ENCODE results near the gene ARFGEF3.

DNA sequence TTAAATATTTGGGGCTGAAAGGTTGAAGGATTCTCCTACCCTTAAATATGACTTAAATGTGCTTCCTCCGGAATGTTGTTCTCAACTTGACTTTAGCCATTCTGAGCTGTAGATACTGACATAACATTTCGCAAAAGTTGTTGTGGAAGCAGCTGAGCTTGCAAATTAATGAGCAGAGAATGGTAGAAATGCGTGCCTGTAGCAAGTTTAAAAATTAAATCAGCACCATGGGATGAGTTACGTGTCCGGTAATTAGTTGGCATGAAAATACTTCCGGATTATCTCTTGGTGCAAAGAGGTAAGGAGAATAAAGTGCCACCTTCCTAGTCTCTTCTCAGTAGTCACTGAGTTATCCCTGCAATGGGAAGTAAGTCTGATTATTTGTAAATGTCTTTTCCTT is 80.2 kb downstream of the ARFGEF3 start:
- TF ChIP-seq, protein P1, sequence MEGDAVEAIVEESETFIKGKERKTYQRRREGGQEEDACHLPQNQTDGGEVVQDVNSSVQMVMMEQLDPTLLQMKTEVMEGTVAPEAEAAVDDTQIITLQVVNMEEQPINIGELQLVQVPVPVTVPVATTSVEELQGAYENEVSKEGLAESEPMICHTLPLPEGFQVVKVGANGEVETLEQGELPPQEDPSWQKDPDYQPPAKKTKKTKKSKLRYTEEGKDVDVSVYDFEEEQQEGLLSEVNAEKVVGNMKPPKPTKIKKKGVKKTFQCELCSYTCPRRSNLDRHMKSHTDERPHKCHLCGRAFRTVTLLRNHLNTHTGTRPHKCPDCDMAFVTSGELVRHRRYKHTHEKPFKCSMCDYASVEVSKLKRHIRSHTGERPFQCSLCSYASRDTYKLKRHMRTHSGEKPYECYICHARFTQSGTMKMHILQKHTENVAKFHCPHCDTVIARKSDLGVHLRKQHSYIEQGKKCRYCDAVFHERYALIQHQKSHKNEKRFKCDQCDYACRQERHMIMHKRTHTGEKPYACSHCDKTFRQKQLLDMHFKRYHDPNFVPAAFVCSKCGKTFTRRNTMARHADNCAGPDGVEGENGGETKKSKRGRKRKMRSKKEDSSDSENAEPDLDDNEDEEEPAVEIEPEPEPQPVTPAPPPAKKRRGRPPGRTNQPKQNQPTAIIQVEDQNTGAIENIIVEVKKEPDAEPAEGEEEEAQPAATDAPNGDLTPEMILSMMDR (conservative IDR thresholded peaks at IDR 0.05; ENCODE audit: low read depth, low read length): no peak
- TF ChIP-seq EZH2 (IDR thresholded peaks at IDR 0.05; ENCODE audit: borderline replicate concordance, low read depth, low read length, poor library complexity, severe bottlenecking): no peak

All from A673 (cell line).